Stimulated activated effector memory CD8-positive, alpha-beta T cell treated with anti-CD3 and anti-CD28 coated beads, Interleukin-12 subunit alpha, Interleukin-12 subunit beta, amount 100 ng/mL, for 72 hours (primary cell): ENCODE data around the gene FAM209A.
"Not testable (repeated sequence)": the region's sequence is repeated elsewhere in the genome, so short reads cannot be mapped to it uniquely, and the experiment has no call there.

Experiments used
- ATAC-seq: fragments of 150-1000 bp; cut with Tn5 transposase; 2 replicates; pipeline ENCODE4 v1.10.0; 2021
- DNase-seq, 2 donors: peaks; one replicate each; pipeline ENCODE4 v3.0.0; 2021 to 2022; ENCODE audit warnings: low spot score in 2 of 2
- H3K27ac Mint-ChIP-seq: one replicate; pipeline ENCODE4 v1.8.0; 2022; ENCODE audit warnings: mild to moderate bottlenecking, mixed read lengths
- H3K36me3 Mint-ChIP-seq: one replicate; pipeline ENCODE4 v1.8.0; 2022; ENCODE audit warnings: mild to moderate bottlenecking, mixed read lengths
- H3K4me1 Mint-ChIP-seq: one replicate; pipeline ENCODE4 v1.8.0; 2022; ENCODE audit warnings: mixed read lengths
- H3K4me3 Mint-ChIP-seq: one replicate; pipeline ENCODE4 v1.8.0; 2022; ENCODE audit warnings: mild to moderate bottlenecking, mixed read lengths
- H3K9me3 Mint-ChIP-seq: one replicate; pipeline ENCODE4 v1.8.0; 2022; ENCODE audit warnings: mixed read lengths

FAM209A gene, protein sequence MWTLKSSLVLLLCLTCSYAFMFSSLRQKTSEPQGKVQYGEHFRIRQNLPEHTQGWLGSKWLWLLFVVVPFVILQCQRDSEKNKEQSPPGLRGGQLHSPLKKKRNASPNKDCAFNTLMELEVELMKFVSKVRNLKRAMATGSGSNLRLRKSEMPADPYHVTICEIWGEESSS

DNA sequence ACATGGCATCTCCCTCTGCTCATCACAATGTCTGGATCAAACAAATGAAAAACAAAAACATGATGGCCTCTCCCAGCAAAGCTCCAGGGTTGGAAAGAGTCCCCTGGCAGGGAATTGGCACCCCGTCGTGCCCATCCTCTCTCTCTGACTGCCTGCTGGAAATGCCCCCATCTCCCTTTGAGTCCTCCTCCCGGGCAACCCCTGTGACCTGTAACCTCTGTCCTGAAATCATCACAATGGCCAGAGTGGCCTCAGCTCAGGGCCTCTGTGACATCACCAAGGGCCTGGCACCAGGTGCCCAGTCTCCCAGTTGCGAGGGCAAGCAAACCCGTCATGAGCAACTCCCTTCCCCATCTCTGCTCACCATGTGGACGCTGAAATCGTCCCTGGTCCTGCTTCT lies at the start of gene FAM209A:
TSS of gene FAM209A (plus strand) at position 301 of the 400 bp plus-strand sequence. CDS start at position 366, 65 bp downstream.
- H3K36me3 Mint-ChIP-seq: peaks cover 18% of the 10 kb centered on the region
- H3K4me3 Mint-ChIP-seq, DNase-seq, ATAC-seq, H3K27ac Mint-ChIP-seq, H3K9me3 Mint-ChIP-seq, H3K4me1 Mint-ChIP-seq: not testable (repeated sequence)

DNA sequence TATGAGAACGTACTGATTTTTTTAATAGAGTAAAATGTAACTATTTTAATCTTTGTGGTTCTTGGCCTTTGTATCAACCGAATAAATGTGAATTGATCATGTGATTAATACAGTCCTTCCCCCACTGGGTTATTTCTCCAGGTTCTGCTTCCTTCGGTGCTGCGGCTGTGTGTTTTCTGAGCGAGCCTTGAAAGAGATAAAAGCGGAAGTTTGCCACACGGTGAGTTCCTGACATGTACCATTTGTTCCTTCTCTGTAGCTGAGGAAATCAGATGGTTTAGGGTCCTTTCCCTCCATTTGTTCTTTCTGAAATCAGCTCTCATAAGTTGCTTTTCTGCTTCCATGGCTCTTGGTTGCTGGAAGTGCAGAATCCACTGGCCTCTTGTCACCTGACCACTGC lies 40.6 kb upstream of the FAM209A start:
- no peak for ATAC-seq
- DNase-seq: no peak
- Mint-ChIP-seq H3K36me3 (peaks cover 100% of the 10 kb centered on the region), H3K27ac (peak overlapping the region; percentile 13), H3K4me1 (peaks cover 20% of the 10 kb centered on the region), H3K4me3 (no peak overlapping the region), H3K9me3 (no peaks in the 10 kb centered on the region)

DNA sequence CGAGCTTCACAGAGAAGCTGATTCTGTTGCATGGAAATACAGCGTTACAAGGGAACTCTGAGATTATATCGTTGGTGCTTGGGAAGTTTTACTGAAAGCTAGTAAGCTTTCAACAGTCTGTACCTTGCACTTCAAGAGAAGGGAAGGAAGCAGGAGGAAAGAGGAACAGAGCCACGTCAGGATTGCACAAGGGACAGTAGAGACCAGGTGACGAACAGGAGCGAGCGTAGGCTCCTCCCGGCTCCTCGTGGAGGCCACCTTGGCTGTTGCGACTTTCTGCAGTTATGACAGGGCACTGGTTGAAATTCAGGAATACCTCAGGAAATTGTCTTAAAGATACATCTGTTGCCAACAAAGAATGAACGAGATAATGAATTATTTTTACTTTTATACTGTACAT lies 37.3 kb upstream of the FAM209A start:
- DNase-seq (no peak), ATAC-seq (no peak)
- H3K9me3 Mint-ChIP-seq: no peaks in the 10 kb centered on the region
- H3K36me3 Mint-ChIP-seq: peaks cover 98% of the 10 kb centered on the region
- H3K4me1 Mint-ChIP-seq: peaks cover 8% of the 10 kb centered on the region
- no peak overlapping the region for H3K4me3 Mint-ChIP-seq
- H3K27ac Mint-ChIP-seq: peak overlapping the region; percentile 23

DNA sequence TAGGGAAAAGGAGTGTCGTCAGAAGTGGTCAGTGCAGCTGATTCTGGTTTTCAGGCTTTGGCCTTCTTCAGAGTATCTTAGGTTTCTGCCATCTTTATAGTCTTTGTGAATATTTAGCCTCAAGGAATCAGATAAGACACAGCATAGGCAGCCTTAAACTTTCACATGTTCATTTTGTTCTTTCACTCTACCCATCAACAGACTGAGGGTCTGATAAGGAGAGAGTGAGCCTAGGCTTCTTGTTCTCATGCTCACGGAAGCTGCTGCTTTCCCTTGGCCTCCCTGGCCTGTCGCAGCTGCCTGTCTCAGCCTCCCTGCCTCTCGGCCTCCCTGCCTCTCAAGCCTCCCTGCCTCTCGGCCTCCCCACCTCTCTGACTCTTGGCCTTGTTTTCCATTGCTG lies 36.0 kb upstream of the FAM209A start:
- DNase-seq: no peak
- Mint-ChIP-seq H3K4me3 (no peak overlapping the region), H3K4me1 (peaks cover 8% of the 10 kb centered on the region), H3K9me3 (no peaks in the 10 kb centered on the region), H3K36me3 (peaks cover 97% of the 10 kb centered on the region), H3K27ac (no peak overlapping the region)
- no peak for ATAC-seq

DNA sequence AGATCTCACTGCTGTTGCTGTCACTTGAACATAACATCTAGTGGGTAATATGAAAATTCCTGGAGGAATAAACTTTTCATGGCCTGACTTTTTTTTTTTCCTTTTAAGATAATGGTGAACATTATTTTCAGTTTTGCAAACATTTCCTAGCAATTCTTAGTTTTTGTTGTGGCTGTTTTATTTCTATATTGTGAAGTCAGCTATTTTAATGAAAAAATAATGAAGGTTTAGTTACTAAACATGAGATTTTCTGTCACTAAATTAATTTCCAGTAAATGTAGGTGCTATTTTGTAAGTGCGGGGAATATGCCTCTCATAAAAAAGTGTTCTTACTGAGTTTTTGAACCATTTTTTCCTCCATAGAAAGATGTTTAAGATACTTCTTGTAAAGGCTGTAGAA lies 23.4 kb upstream of the FAM209A start:
- ATAC-seq (no peak), DNase-seq (no peak)
- no peak overlapping the region for H3K4me3 Mint-ChIP-seq
- H3K27ac Mint-ChIP-seq: no peak overlapping the region
- H3K4me1 Mint-ChIP-seq: no peaks in the 10 kb centered on the region
- H3K36me3 Mint-ChIP-seq: peaks cover 11% of the 10 kb centered on the region
- H3K9me3 Mint-ChIP-seq: no peaks in the 10 kb centered on the region

DNA sequence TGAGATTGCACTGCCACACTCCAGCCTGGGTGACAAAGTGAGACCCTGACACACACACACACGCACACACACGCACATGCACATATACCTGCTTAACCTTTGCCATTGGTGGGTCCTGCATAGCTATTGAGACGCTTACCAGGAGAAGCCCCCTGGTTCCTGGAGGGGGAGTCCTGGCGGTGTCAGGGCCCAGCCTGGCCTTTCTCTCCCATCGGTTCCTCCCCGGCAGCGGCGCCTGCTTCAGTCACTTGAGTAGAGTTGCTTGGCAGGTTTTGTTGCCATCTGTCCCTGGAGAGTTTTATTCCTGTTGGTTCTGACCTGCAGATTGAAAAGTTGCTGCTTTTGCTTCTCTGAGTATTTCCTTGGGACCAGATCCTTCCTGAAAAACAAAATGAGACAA lies 20.6 kb upstream of the FAM209A start:
- H3K9me3 Mint-ChIP-seq: no peaks in the 10 kb centered on the region
- DNase-seq: no peak
- no peak overlapping the region for H3K27ac Mint-ChIP-seq
- H3K36me3 Mint-ChIP-seq: peaks cover 20% of the 10 kb centered on the region
- H3K4me3 Mint-ChIP-seq: no peak overlapping the region
- ATAC-seq: no peak
- peaks cover 9% of the 10 kb centered on the region for H3K4me1 Mint-ChIP-seq

DNA sequence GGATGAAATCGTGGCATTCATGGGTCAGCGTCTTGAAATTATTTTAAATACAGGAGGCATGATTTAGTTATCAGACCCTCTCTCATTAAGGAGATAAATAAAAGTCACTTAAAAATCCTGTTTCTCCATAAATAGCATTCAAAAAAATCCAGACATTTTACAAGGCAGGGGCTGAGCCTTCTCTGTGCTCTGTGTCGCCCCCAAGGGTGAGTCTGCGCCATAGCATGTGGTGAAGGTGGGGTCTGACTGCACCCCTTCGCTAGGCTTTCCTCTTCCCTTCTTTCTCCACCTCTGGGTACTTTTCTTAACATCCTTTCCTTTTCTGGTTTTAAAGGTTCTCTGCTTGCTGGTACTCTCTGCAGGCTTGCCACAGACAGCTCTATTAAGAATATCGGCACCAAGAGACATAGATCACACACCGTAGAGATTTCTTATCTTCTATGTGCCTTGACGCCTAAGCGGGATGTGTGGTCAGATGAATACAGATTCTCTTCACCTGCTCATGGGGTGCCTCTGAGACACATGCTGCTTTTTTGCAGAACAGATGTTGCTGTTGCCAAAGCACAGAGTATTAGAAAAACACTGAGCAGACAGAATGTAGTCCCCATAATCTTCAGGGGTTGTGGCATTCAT lies 20.1 kb upstream of the FAM209A start:
- H3K9me3 Mint-ChIP-seq: no peaks in the 10 kb centered on the region
- peak in 1 of 2 donors; percentile 49 for DNase-seq
- H3K4me3 Mint-ChIP-seq: no peak overlapping the region
- peaks cover 9% of the 10 kb centered on the region for H3K4me1 Mint-ChIP-seq
- no peak for ATAC-seq
- no peak overlapping the region for H3K27ac Mint-ChIP-seq
- H3K36me3 Mint-ChIP-seq: peaks cover 23% of the 10 kb centered on the region

DNA sequence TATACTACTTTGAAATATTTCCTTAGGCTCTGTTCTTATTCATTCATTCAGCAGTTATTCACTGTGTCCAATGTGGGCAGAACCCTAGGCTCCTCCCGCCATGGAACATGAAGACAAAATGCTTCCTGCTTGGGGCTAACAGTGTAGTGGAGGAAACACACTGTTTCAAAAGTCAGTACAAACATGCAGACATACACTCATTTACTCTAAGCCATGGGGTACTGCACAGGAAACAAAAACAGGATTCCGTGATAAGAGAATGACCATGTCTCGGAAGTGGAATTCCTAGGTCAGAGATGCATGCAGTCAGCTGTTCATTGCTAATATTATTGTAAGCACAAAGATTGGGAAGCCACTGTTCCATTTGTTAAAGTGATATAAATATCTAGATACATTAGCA lies 18.4 kb upstream of the FAM209A start:
- no peak for DNase-seq
- Mint-ChIP-seq H3K9me3 (no peaks in the 10 kb centered on the region), H3K27ac (no peak overlapping the region), H3K36me3 (peaks cover 16% of the 10 kb centered on the region), H3K4me1 (peaks cover 9% of the 10 kb centered on the region), H3K4me3 (no peak overlapping the region)
- no peak for ATAC-seq

DNA sequence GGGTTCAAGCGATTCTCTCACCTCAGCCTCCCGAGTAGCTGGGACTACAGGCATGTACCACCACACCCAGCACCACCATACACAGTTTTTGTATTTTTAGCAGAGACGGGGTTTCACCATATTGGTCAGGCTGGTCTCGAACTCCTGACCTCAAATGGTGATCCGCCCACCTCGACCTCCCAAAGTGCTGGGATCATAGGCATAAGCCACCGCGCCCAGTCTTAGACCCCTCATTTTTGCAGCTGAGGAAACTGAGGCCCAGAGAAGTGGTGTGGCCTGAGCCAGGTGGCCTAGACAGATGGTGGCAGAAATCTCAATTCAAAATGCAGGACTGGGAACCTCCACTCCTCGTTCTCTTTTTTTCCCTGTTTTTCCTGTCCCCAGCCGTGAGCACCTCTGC lies 12.6 kb upstream of the FAM209A start:
- no peak for DNase-seq
- Mint-ChIP-seq H3K9me3 (no peaks in the 10 kb centered on the region), H3K4me3 (no peak overlapping the region), H3K27ac (no peak overlapping the region), H3K4me1 (peaks cover 9% of the 10 kb centered on the region), H3K36me3 (peaks cover 68% of the 10 kb centered on the region)
- no peak for ATAC-seq

DNA sequence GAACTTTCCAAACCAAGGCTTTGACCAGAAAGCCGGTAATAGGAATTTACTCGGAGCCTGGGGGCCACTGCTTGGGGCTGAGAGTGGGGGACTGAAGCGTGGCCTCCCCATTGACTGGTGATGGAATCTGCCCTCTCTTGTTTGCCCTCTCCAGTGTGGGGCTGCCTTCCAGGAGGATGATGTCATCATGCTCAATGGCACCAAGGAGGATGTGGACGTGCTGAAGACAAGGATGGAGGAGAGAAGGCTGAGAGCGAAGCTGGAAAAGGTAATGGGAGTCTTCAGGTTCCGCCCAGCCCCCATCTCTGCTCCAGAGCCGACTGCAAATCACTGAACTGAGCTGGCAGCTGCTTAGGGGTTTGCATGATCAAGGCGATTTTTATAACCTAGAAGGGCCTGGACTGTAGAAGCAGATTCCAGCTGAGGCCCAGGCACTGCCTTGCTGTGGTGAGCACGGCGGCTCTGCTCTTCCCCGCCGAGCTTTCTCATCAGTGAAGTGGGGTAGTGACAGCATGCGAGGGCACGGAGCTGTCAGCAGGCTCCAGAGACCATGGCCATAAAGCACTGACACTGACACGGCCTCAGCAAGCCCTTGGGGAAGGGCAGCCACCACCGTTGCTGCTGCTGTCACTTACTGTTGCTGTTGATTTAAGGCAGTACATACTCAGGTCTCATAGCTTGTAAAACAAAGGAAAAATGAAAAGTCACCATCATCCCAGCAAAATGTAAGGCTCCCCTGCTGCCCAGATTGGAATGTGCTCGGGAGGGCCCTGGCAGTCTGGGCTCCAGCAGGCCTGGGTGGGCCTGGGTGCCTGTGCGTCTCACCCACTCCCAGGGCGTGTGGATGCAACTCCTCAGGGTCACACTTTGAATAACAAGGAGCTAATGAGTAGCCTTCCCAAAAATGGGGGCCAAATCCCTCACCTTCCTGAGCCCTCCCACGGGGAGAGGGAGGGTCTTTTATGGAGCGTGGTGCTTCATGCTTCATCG lies 11.1 kb upstream of the FAM209A start:
- H3K4me3 Mint-ChIP-seq: no peak overlapping the region
- ATAC-seq: no peak
- no peaks in the 10 kb centered on the region for H3K9me3 Mint-ChIP-seq
- no peak for DNase-seq
- H3K36me3 Mint-ChIP-seq: peaks cover 78% of the 10 kb centered on the region
- H3K27ac Mint-ChIP-seq: no peak overlapping the region
- H3K4me1 Mint-ChIP-seq: no peaks in the 10 kb centered on the region

DNA sequence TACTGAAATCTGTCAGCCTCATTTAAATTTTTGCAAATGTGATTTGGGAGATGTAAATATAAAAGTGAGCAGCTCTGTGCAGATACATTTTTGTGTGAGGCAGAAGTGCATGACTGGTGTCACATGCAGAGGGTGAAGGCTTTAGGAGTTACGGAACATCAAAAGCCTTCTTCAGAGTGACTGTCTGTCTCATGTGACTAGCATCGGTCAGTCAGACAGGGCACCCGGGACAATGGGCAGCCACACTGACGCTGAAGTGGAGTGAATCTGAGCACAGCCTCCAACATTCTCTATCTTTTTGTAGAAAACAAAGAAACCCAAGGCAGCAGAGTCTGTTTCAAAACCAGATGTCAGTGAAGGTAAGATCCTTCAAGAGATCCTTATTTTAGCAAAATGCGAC lies 7.9 kb upstream of the FAM209A start:
- ATAC-seq (no peak), DNase-seq (no peak)
- Mint-ChIP-seq H3K36me3 (peaks cover 91% of the 10 kb centered on the region), H3K4me3 (no peak overlapping the region), H3K27ac (no peak overlapping the region), H3K9me3 (peaks cover 2% of the 10 kb centered on the region), H3K4me1 (no peaks in the 10 kb centered on the region)

DNA sequence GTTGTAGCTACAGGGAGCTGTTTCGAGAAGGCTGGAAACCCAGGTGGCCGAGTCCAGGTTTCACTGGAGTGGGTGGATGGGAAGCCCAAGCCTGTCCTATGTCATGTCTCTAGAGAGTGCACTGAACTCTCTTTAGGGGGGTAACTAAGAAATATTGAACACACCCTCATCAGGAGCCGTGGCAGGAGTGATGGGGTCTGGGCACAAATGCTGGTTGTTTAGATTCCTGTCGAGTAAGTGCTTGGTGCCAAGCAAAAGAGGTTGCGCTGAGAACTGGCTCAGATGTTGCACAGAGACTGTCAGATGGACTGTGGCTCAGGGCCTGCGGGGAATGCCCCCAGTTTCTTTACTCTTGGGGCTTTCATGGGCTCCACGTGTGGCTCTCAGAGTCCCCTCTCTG lies 7.3 kb upstream of the FAM209A start:
- Mint-ChIP-seq H3K4me3 (no peak overlapping the region), H3K27ac (no peak overlapping the region), H3K4me1 (no peaks in the 10 kb centered on the region), H3K9me3 (peaks cover 2% of the 10 kb centered on the region), H3K36me3 (peaks cover 85% of the 10 kb centered on the region)
- ATAC-seq (no peak), DNase-seq (no peak)

DNA sequence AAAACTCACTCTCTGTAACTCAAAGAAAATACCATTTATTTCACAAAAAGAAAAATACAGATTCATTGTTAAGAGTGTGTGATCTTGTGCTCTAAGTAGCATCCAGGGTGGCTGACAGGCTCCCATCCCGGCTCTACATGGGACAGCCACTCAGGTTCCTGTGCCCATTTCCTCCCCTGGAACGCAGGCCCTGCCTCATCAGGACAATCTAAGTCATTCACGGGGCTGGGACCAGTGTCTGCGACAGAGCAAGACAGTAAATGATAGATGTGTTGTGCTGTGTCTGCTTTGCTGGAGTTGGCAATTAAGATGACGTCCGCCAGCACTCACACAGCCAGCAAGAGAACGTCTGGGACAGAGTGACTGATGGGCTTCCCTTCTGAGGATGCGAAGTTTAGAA lies 6.9 kb upstream of the FAM209A start:
- ATAC-seq: no peak
- Mint-ChIP-seq H3K27ac (no peak overlapping the region), H3K4me1 (no peaks in the 10 kb centered on the region), H3K36me3 (peaks cover 81% of the 10 kb centered on the region), H3K4me3 (no peak overlapping the region), H3K9me3 (peaks cover 2% of the 10 kb centered on the region)
- DNase-seq: no peak

DNA sequence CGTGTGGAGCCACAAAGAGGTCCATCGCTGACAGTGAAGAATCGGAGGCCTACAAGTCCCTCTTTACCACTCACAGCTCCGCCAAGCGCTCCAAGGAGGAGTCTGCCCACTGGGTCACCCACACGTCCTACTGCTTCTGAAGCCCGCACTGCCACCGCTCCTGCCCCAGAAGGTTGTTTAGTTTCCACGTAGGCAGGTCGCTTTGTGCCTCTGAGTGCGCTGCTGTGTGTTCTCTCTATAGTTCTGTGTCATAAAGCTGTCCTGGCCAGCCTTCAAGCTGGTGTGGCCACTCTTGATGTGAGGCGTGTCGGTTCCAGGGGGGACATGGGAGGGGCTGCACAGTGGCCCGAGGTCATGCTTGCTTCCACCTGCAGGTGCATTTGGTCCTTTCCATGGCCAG lies 6.4 kb upstream of the FAM209A start:
- H3K27ac Mint-ChIP-seq: no peak overlapping the region
- peaks cover 2% of the 10 kb centered on the region for H3K9me3 Mint-ChIP-seq
- H3K36me3 Mint-ChIP-seq: peaks cover 76% of the 10 kb centered on the region
- ATAC-seq (no peak), DNase-seq (no peak)
- H3K4me3 Mint-ChIP-seq: no peak overlapping the region
- peaks cover under 1% of the 10 kb centered on the region for H3K4me1 Mint-ChIP-seq

DNA sequence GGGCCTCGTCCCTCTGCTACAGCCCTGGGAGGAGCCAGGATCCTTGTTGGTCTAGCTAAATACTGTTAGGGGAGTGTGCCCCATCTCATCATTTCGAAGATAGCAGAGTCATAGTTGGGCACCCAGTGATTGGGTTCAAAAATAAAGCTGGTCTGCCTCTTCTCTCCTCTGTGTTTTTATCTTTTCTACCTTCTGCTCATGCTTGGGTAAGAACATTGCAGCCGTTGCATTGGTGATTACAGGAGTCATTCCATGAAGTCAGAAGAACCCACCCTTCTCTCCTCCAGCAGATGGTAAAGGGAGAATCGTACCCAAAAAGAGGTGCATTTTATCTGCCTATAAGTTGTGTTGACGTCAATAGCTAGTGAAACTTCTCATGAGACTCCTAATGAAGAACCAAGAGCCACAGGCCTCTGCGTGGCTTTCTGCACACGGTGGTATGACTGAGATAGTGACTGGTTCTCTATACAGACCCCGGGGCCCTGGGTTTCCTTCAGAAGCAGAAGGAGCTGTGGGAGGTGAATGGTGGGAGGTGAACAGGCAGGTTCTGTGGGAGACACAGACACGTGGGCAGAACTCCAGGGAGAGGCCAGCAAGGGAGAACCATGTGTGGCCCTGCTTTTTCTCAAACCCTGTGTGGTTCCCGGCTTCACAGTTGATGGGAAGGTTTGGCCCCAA lies 5.7 kb upstream of the FAM209A start:
- H3K27ac Mint-ChIP-seq: no peak overlapping the region
- ATAC-seq (no peak), DNase-seq (no peak)
- H3K4me1 Mint-ChIP-seq: peaks cover 4% of the 10 kb centered on the region
- H3K4me3 Mint-ChIP-seq: no peak overlapping the region
- H3K9me3 Mint-ChIP-seq: peaks cover 2% of the 10 kb centered on the region
- H3K36me3 Mint-ChIP-seq: peaks cover 69% of the 10 kb centered on the region
